ENCODE data around the gene CD28.
"Not testable (repeated sequence)": the region's sequence is repeated elsewhere in the genome, so short reads cannot be mapped to it uniquely, and the experiment has no call there.

CD28 gene

DNA sequence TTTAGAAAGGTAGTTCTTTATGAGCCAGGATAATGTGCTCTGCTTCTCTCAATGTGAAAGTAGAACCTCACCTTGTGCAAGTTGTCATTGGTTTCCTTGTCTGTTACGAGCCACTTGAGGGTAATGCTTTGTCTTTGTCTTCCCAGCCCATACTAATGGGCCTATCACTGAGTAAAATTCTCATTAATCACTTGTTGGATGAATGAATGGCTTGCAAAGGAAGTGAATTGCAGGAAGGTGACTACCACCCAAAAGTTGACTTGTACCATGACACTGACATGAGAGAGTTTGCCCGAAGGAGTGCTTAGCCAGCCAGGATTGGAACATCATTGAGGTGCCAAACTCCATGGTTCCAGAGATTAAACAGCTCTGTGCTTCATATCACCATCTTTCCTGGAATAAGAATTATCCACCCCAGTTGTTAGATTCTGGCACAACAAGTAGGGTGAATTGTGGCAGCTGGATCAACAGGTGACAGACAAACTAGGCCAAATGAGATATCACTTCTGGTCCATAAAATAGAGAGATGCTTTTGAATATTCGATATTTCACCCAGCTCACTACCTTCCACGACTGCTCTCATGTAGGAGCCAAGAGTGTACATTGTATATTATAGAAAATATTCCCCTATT lies 20.5 kb upstream of the CD28 start:
- DNase-seq = no peak

DNA sequence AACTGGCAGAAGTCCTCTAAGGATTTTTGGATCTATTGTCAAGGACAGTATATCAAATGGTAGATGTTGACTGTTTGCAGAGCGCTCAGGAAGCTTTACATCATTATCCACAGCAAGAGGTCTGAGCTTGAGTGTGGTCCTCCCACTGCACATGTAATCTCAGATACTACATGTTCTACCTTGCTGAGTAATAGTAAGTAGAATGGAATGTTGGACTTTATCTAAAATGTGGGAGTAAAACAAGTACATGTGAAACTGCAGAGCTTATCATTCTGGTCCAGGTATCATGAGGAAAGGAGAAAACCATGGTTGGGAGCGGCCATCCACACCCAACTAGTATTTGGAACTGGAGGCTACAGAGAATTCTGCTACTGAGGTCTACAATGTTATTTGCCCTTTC lies 19.3 kb upstream of the CD28 start:
- DNase-seq = no peak

DNA sequence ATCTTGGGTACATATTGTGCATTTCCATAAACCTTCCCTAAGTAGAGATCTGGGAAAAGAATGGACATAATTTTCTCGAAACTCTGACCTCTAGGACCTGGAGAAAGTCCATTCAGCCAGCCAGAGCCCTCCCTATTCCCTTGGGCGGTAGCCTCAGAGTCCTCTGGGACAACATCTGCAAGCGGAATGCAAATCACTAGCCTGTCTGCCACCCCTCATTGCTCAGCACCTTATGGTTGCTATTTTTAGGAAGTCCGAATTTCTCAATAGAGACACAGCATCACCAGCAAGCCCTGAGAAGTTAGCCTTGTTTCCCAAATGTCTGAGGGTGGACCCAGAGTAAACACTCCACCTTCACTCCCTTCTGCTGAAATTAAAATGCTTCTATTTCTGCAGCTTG lies 17.6 kb upstream of the CD28 start:
- DNase-seq = peak in 2 of 56 donors; percentile 3 to 12

DNA sequence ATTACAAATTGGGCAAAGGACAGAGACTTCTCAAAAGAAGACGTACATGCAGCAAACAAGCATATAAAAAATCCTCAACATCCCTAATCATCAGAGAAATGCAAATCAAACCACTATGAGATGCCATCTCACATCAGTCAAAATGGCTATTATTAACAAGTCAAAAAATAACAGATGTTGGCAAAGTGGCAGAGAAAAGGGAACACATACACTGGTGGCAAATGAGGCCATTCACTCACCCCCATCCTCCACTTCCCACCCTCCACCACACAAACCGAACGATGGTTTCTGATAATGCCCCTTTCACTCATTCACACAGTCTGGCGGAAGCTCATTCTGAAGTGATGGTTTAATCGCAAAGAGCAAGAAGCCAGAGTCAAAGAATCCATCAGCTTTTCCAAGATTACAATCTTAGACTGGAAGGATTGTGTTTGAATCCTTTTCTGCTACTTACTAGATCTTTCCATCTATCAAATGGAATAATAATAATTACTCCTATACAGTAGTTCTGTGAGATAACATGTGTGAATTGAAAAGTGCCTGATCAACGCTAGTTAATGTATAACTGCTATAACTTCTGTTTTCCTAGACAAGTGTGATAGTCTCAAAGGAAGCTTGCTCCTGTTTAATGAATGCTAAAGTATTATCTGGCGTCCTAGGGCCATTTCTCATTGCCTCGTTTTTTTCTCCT lies 16.9 kb upstream of the CD28 start:
- DNase-seq = no peak

DNA sequence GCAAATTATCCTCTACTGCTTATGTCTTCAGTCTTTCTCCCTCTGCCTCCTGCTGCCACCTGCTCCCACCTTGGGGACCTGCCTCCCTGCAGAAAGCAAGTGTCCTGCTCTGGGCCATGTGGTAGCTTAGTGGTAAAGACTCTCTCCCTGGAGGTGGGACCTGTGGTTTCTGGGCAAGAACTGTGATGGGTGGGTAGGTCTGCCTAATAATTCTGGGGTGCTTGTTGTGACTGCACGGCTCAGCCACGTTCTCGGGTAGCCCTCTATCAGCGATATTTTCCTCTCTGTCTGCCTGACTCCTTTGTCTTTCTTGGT lies 16.4 kb upstream of the CD28 start:
- no peak for DNase-seq

DNA sequence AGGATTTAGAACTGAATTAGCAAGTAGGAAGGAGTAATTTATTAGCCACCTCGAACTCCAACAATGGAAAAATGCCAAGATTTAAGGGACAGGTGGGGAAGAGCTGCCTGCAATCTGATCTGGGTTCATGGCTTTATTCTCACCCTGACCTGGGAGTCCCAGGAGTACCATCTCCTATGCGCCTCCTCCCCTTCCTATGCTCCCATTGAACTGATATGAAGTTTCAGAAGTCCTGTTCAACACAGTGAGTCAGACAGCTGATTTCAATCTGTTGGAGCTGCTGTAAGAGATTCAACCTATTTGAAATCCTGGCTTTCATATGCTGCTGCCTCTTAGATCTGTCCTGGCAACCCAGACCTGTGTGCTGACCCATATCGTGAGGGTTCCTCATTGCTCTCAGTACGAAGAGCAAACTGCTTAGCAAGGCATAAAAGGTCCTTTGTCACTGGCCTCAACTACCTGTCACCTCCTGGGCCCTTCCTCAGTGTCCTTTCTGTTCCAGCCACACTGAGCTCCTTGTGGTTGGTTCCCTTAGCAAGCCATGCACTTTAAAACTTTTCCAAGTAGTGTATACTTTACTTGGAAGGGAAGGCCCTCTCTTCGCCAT lies 15.9 kb upstream of the CD28 start:
- DNase-seq = no peak

DNA sequence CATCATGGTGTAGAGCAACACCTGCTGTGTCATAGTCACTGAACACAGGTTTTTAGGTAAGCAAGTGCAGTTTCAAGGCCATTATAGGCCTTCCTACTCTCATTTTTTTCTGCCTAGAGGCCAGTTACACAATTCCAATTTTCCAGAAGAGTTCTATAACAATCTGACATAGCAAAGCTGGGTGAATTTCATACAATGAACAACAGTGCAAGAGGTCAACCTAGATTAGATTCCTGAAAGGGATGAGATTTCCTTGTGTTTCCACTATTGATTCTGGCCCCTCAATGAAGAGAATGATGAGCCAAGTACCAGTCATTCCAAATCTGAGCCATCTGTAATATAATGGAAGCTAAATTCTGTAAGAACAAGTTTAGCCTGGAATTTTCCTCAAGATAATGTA lies 15.3 kb upstream of the CD28 start:
- no peak for DNase-seq

DNA sequence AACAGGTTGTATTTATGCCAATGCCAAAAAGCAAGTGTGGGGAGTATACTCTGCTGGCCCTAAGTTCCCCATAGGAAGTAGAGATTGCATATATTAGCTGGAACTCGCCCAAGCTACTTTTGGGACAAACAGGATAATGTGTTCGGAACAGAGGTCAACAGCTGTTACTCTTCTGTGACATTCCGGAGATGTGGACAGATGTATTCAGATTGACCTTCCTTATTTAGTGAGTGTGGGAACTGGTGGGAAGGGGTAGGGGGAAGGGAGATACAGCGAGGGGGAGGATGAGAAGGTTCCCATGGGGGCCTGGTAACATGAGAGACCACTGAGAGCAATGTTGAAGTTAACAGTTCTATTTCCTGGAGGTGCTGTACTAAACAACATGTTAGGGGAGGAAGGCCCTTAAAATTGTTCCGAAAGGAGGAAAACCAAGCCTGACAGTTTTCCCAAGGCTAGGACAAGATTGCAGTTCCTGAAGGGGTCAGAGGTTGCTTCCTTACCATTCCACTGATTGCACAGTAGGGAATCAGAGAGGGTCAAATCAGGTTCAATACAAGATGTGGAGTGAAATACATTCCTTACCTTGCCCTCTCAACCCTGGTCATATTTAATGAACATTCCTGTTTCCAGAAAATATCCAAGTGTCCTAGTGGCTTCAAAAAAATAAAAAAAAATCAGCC lies 14.3 kb upstream of the CD28 start:
- DNase-seq = no peak

DNA sequence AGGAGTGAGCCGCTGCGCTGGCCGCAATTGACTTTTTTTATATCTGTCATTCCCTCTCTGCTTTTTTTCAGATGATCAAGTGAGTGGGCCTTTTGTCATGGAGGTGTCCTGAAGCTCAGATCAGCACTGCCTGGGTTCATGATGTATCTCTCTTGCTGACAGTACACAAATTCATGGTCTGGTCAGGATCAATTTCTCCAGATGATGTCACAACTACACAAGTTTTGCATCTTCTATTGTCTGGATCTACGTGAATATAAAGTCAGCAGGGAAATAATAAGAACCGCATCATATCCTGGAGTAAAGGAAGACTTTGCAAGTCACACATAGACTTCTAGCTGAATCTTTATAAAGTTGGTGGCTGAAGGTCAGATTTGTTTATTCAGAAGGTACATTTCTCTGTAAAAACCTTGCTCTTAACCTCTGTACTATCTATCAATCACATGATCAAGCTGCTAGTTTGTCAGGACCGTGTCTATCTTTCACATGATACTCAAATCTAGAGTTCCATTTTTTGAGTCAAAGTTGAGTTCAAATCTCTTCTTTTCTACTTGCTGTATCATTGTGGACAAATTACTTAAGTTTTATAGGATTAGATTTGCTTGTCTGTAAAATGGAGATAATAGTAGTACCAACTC lies 13.1 kb upstream of the CD28 start:
- DNase-seq = no peak

DNA sequence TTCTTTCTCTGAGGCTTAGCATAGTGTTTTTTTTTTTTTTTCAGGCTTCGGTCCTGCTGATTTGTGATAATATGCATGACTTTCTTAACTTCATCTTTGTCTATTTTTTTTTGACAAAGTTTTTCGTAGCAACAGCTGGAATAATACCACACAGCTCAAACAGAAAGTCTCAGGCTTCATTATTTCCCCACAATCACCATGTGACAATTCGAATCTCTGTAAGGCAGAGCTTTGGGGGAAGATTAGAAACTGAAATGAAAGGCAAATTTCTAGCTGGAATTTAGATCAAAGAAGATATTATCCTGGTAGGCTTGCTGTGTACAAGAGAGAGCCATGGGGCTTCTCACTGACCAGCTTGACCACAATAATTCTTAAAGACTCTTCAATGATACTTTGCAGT lies 12.2 kb upstream of the CD28 start:
- no peak for DNase-seq

DNA sequence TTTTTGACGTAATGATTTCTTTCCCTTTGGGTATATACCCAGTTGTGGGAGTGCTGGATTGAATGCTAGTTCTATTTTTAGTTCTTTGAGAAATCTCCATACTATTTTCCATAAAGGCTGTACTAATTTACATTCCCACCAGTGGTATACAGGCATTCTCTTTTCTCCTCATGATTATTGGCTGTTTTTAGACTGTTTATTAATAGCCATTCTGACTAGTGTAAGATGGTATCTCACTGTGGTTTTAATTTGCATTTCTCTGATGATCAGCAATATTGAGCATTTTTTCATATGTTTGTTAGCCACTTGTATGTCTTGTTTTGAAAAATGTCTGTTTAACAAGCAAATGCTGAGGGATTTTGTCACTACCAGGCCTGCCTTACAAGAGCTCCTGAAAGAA lies 9.2 kb upstream of the CD28 start:
- DNase-seq = no peak

DNA sequence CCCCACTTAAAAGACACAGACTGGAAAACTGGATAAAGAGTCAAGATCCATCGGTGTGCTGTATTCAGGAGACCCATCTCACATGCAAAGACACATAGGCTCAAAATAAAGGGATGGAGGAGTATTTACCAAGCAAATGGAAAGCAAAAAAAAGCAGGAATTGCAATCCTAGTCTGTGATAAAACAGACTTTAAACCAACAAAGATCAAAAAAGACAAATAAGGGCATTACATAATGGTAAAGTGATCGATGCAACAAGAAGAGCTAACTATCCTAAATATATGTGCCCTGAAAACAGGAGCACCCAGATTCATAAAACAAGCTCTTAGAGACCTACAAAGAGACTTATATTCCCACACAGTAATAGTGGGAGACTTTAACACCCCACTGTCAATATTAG lies 8.7 kb upstream of the CD28 start:
- DNase-seq = not testable (repeated sequence)

DNA sequence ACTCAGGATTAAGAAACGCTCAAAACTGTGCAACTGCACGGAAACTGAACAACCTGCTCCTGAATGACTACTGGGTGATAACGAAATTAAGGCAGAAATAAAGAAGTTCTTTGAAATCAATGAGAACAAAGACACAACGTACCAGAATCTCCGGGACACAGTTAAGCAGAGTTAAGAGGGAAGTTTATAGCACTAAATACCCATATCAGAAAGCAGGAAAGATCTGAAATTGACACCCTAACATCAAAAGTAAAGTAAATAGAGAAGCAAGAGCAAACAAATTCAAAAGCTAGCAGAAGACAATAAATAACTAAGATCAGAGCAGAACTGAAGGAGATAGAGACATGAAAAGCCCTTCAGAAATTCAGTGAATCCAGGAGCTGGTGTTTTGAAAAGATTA lies 8.0 kb upstream of the CD28 start:
- DNase-seq = not testable (repeated sequence)

DNA sequence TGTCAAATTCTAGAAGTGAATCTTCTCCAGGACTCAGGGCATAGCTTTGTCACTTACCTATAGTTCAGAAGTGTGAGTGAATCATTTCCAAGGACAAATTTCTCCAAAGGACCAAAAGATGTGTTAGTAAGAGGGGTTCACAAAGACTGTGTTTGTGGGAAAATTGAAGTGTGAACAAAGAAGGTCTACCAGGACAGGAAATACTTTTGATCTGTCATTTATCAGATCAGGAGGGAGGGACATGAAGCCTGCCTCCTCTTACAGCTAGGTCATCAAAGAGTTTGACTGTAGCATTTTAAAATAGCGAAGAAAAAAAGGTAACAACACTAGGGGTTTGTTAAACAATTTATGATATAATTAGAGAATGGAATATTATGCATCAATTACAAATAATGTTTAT lies 2.0 kb upstream of the CD28 start:
- DNase-seq = no peak

DNA sequence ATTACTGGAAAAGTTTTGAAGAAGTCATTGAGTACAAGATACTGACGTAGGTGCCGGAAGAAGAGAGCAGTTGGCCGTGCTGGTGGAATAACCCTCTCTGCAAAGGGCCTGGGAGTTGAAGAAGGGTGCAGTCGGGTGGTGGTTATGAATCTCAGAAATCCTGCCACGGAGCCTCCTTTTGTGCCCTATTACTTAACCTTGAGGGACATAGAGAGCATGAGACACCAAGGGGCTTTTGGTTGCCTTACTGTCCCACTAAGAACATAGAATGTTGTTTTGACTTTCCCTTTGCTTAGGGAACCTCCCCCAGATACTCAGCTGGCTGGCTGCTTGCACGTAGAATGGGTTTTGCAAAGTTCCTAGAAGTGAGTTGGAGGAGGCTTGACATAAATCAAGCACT lies 1.3 kb upstream of the CD28 start:
- no peak for DNase-seq

DNA sequence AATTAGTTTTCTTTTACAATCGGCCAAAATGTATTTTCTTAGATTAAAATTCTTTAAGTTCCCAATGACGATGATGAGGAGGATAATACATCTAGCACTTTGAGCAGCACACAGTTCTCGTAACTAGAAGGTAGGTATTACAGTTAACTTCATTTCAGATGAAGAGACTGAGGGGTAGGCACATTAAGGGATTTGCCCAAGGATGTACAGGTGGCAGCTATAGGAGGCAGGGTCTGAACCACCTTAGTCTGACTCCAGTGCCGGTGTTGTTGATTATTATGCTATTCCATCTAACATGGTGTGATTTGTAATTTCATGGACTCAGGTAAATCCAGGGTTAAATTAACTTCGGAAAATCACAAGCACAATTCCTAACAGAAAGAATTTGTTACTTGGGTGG lies 1.1 kb downstream of the CD28 start:
- DNase-seq = no peak

DNA sequence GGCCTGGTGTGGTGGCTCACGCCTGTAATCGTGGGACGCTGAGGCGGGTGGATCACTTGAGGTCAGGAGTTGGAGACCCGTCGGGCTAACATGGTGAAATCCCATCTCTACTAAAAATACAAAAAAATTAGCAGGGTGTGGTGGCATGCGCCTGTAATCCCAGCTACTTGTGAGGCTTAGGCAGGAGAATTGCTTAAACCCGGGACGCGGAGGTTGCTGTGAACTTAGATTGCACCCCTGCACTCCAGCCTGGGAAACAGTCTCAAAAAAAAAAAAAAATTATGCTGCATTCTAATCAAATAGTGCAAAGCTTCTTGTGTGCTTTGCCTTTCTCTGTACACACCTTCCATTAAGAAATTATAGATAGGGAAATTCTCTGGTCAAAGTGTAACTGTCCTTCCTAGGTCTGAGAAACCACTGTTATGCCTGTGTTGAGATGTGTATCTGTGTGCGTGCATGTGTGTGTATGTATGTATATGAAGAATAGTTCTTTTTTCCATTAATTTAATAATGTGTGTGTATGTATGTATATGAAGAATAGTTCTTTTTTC lies 2.5 kb downstream of the CD28 start:
- DNase-seq = no peak

DNA sequence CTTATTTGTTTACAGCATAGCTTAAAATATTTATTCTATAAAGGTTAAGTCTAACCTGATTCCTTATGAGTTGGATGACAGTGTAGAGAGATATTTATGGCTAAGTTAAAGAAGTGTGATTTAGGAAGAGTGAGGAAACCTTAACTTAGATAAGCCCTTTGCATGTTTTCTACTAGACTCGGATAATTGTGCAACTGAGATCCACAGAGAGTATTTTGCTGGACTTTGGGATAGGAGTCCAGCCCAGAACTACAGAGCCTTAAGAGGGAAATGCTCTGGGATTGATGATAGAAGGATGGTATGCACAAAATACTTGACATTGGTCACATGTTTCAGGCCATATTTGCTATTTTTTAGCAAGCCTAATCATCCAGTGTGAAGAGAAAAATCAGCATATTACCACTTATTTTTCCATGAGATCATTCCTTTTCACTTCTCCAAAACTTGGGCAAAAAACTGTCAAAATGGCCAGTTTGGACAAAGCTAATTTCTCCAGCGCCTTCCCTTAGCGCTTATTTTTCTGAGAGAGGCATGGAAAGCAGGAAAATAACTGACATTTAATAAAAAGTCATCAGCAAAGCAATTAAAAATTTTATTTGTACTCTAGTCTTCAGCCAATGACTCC lies 3.1 kb downstream of the CD28 start:
- no peak for DNase-seq

DNA sequence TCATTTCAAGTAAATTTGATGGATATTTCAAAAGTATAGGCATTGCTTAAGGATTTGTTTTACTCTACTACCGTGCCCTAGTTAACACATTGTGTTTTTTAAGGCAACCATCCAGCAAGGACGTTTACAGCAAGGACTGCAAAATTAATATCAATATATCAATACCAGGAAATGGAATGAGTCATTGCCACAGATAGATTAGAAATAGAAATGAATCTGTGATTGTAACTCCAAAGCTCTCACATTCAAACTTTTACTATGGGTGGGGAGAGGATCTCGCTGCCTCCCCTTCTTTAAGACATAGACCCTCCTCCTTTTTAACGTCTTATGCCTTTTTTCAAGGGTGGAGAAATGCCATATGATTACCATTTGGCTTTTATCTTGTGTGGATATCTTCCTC lies 3.8 kb downstream of the CD28 start:
- DNase-seq = no peak

DNA sequence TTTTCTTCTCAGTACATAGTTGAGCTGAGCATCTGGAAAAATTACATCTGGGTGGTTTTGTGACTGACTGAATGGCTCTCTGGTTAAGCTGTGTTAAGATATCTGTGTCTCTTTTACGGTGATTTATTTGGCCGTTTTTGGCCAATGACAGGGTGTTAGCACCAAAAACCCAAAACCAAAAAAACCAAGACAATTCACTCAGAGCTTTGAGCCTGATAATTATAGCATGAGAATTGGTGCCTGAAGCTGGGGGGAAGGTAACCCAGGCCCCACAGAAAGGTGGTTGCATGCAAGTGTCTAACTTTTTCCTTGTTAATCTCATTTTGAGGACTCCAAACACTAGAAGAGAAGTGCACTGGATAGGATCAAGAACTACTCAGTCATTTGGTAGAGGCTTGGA lies 4.5 kb downstream of the CD28 start:
- no peak for DNase-seq

DNA sequence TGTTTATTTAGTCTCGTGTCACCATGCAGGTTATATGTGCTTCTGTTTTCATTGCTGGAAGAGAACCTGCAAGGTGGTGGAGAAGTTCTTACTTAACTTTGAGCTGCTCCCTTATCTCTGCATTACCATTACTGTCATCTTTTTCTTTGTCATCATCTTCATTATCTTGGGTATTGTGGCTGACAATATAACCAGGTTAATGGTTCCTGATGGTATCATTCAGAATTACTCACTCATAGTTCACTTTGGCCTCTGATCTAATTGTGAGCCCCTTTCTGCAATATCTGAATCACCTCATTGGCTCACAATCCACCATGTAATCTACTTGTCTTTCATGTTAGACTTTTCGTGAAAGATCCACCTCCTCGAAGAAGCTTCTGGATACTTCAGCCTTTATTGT lies 5.0 kb downstream of the CD28 start:
- DNase-seq = no peak

DNA sequence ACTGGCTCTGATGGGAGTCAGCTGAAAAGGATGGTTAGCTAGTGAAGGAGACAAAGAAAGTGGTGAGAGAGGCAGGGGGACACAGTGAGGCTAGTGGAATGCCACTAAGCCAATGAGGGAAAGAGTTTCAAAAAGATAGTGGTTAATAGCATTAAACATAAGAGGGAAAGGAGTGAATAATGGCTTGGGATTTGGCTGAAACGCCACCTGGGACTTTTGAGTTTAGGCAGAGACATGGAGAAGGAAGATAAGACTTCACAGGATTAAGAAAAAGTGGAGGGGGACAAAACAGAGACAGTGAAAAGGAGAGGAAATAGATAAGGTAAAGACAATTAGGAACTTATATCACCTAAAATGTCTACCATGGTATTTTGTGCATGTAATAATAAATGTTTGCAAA lies 6.9 kb downstream of the CD28 start:
- no peak for DNase-seq
